Upper lobe of right lung (tissue), 1 donor: Measurements from ENCODE around the gene TMEM135. TPM values are rescaled to one million over a fixed set of nuclear protein-coding genes. Genes with fewer than 3 reads are reported as not detected.

ENCODE experiments used
- ATAC-seq: fragments of 200-7000 bp; cut with Tn5 transposase; one replicate; pipeline ENCODE4 v1.9.1; 2020; ENCODE audit warnings: mild to moderate bottlenecking, moderate library complexity
- DNase-seq: peaks from one replicate; pipeline ENCODE4 v3.0.0-alpha.2; 2020
- H3K27ac ChIP-seq: fragments of 200-600 bp; one replicate; pipeline ENCODE4 v1.8.0; 2022
- H3K27me3 ChIP-seq: fragments of 200-600 bp; one replicate; pipeline ENCODE4 v1.8.0; 2022; ENCODE audit warnings: mild to moderate bottlenecking
- H3K36me3 ChIP-seq: fragments of 200-600 bp; one replicate; pipeline ENCODE4 v1.8.0; 2022
- H3K4me1 ChIP-seq: fragments of 200-600 bp; one replicate; pipeline ENCODE4 v1.8.0; 2022
- H3K4me3 ChIP-seq: fragments of 200-600 bp; one replicate; pipeline ENCODE4 v1.8.0; 2022; ENCODE audit warnings: mild to moderate bottlenecking
- H3K9me3 ChIP-seq: fragments of 200-600 bp; one replicate; pipeline ENCODE4 v1.8.0; 2022
- CTCF ChIP-seq: fragments of 200-600 bp; IDR thresholded peaks from one replicate; pipeline ENCODE4 v1.8.0; 2022; ENCODE audit warnings: antibody characterized with exemption
- intact Hi-C: fragments of 100-400 bp; cut with DNase I; formaldehyde crosslinking; loops from one replicate; pipeline ENCODE4 v1.11.0; 2022
- total RNA-seq: library from RNA; stranded (reverse); fragmentation: NEBNext Ultra II Directional; extraction: Animal tissue kit (Norgen Biotek cat#: 25700); gene quantifications from one replicate; pipeline ENCODE4 v1.2.1, GENCODE V29; 2021
- donor health status: DM: no; HTN: yes; CAD: no; lungs with severe emphysema.

Gene TMEM135
- total RNA-seq, 1 donor from 2014 or later, result 24.5 TPM

GRCh38 chr11:87198266-87198881 is 160.6 kb downstream of the TMEM135 start:
- H3K4me3 ChIP-seq, result no peak overlapping the region
- no peaks in the 10 kb centered on the region for H3K4me1 ChIP-seq
- no peaks in the 10 kb centered on the region for H3K9me3 ChIP-seq
- intact Hi-C loops, result no loop called here
- TF ChIP-seq CTCF, result no peak
- ATAC-seq (no peak), DNase-seq (no peak)
- H3K27ac ChIP-seq, result no peak overlapping the region
- no peaks in the 10 kb centered on the region for H3K36me3 ChIP-seq
- H3K27me3 ChIP-seq, result no peaks in the 10 kb centered on the region

GRCh38 chr11:87201376-87201775 is 163.6 kb downstream of the TMEM135 start:
- Histone ChIP-seq H3K36me3 (no peaks in the 10 kb centered on the region), H3K27me3 (no peaks in the 10 kb centered on the region), H3K4me1 (no peaks in the 10 kb centered on the region), H3K27ac (no peak overlapping the region), H3K9me3 (no peaks in the 10 kb centered on the region), H3K4me3 (no peak overlapping the region)
- no peak for TF ChIP-seq CTCF
- ATAC-seq (no peak), DNase-seq (no peak)
- intact Hi-C loops, result no loop called here

DNA sequence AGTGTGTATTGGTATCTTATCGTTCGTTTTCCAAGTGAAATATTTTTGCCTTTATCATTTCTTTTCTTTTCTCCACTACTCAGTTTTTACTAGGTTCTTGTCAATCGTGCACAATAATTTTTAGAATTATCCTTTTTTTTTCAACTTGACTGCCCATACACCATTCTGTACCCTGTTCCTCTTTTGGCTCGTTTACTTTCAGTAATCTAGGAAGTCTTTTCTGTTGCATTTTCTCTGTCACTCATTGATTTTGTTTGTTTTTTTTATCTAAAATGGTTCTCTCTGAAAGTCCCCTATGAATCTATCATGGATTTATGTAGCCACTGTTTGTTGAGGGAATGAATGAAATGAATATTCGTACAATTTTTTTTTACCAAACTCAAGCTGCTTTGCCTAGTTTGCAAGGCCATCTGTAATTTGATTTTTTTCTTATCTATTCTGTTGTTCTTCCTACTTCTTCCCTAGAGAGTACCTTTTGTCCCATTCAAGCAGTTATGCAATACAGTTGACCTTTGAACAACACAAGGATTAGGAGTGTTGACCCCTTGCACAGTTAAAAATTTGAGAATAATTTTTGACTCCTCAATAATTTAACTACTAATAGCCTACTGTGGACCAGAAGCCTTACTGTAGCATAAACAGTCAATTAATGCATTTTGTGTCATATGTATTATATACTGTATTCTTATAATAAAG is 166.3 kb downstream of the TMEM135 start:
- Histone ChIP-seq H3K9me3 (no peaks in the 10 kb centered on the region), H3K4me3 (no peak overlapping the region), H3K27ac (no peak overlapping the region), H3K4me1 (no peaks in the 10 kb centered on the region), H3K36me3 (no peaks in the 10 kb centered on the region), H3K27me3 (no peaks in the 10 kb centered on the region)
- DNase-seq, result no peak
- intact Hi-C loops, result no loop called here
- ATAC-seq, result no peak
- no peak for TF ChIP-seq CTCF

DNA sequence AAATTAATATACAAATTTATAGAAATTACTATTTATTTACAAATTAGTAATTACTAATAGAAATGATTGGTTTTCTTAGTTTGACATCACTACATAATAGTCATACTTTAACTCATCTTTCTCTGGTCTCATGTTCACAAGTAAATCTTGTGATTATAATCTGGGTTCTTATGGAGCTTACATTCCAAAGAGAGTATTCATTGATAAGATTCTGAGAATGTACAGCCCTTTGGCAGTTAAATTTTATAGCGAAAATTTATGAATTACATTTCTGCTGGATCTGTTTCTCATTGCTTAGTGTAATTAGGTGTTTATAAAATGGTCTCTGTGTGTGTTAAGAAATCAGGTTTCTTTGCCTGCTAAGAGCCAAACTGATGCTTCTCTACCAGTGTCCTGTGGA is 175.2 kb downstream of the TMEM135 start:
- Histone ChIP-seq H3K9me3 (no peaks in the 10 kb centered on the region), H3K4me3 (no peak overlapping the region), H3K36me3 (no peaks in the 10 kb centered on the region), H3K27ac (no peak overlapping the region), H3K27me3 (no peaks in the 10 kb centered on the region), H3K4me1 (no peaks in the 10 kb centered on the region)
- intact Hi-C loops, result no loop called here
- no peak for DNase-seq
- no peak for TF ChIP-seq CTCF
- no peak for ATAC-seq

DNA sequence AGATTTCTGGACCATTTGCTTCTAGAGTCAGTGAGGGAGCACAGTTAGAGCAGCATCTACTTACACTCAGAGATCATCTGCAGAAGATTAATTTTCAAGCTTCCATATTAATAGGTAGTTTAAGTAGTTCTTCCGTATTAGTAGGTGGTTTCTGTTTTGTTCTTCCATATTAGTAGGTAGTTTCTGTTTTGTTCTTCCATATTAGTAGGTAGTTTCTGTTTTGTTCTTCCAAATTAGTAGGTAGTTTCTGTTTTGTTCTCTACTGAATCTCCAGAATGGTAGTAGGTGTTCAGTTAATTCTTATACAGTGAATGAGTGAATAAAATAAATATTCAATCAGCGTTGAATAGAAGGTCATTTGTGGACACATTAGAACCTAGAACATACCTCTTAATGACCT is 175.7 kb downstream of the TMEM135 start:
- no peak for DNase-seq
- Histone ChIP-seq H3K27me3 (no peaks in the 10 kb centered on the region), H3K9me3 (no peaks in the 10 kb centered on the region), H3K4me1 (no peaks in the 10 kb centered on the region), H3K27ac (no peak overlapping the region), H3K4me3 (no peak overlapping the region), H3K36me3 (no peaks in the 10 kb centered on the region)
- TF ChIP-seq CTCF, result no peak
- no peak for ATAC-seq
- intact Hi-C loops, result no loop called here
